H1 (cell line): ENCODE measurements around the gene ANK2. TPM values are rescaled to one million over a fixed set of nuclear protein-coding genes. Genes with fewer than 3 reads are reported as not detected.

ENCODE experiments used
- CTCF ChIA-PET: fragments of 300-600 bp; sonication (Branson Sonifier 250); formaldehyde crosslinking; loops from one replicate; lab custom pipeline; 2021; ENCODE audit not compliant: partially characterized antibody; lab: Charles Lee
- POLR2A ChIA-PET: fragments of 300-600 bp; sonication (Branson Sonifier 250); formaldehyde crosslinking; loops from one replicate; lab custom pipeline; 2021; ENCODE audit warnings: inconsistent platforms; ENCODE audit not compliant: partially characterized antibody; lab: Charles Lee
- DNase-seq, 2 experiments: peaks; one replicate each; pipeline versions ENCODE4 v3.0.0 to v3.0.0-alpha.2; 2010 to 2022; ENCODE audit warnings: low spot score in 2 of 2, low read depth in 1 of 2, mixed read lengths in 1 of 2
- FAIRE-seq: peaks from 2 replicates; lab custom pipeline; 2011; peaks lifted over from hg19 to GRCh38; lab: Jason Lieb, UNC
- H2AFZ ChIP-seq: 2 replicates; pipeline ENCODE4 v1.8.1; 2012; ENCODE audit warnings: low read length, inconsistent platforms
- H2AK5ac ChIP-seq: 2 replicates; pipeline ENCODE4 v1.6.1; 2013; ENCODE audit warnings: low read depth, low read length
- H2BK120ac ChIP-seq: replicated peaks from 2 replicates; pipeline ENCODE3; 2013; ENCODE audit warnings: low read depth, low read length, inconsistent platforms
- H2BK12ac ChIP-seq: 2 replicates; pipeline ENCODE4 v1.6.1; 2013; ENCODE audit warnings: low read depth, low read length
- H2BK15ac ChIP-seq: 2 replicates; pipeline ENCODE4 v1.6.1; 2013; ENCODE audit warnings: low read length
- H2BK20ac ChIP-seq: 2 replicates; pipeline ENCODE4 v1.6.1; 2013; ENCODE audit warnings: low read length
- H2BK5ac ChIP-seq: 2 replicates; pipeline ENCODE4 v1.6.1; 2013; ENCODE audit warnings: low read depth, low read length
- H3K14ac ChIP-seq: 2 replicates; pipeline ENCODE4 v1.6.1; 2013; ENCODE audit warnings: inconsistent platforms; ENCODE audit not compliant: insufficient read length
- H3K18ac ChIP-seq: 2 replicates; pipeline ENCODE4 v1.6.1; 2013; ENCODE audit warnings: low read length; ENCODE audit errors: extremely low read depth
- H3K23ac ChIP-seq: 2 replicates; pipeline ENCODE4 v1.6.1; 2013; ENCODE audit warnings: inconsistent platforms; ENCODE audit not compliant: insufficient read length
- H3K23me2 ChIP-seq: 2 replicates; pipeline ENCODE4 v1.6.1; 2013; ENCODE audit warnings: low read depth, low read length
- H3K27ac ChIP-seq: 2 replicates; pipeline ENCODE4 v1.6.1; 2011; ENCODE audit warnings: low read depth, low read length, inconsistent platforms
- H3K27me3 ChIP-seq, 4 experiments: replicated peaks in 1 of 4; 1 replicate in 1 of 4; 2 replicates in 3 of 4; pipeline versions ENCODE4 v1.6.1 to v1.8.1; 2011 to 2013; ENCODE audit warnings: low read length in 3 of 4, mild to moderate bottlenecking in 3 of 4, inconsistent platforms in 2 of 4, mixed read lengths in 2 of 4, moderate library complexity in 1 of 4; ENCODE audit not compliant: control insufficient read depth in 3 of 4, insufficient read depth in 3 of 4; ENCODE audit errors: extremely low read depth in 1 of 4
- H3K36me3 ChIP-seq, 4 experiments: 2 replicates each; pipeline versions ENCODE4 v1.6.1 to v1.8.1; 2011 to 2013; ENCODE audit warnings: mild to moderate bottlenecking in 4 of 4, low read length in 3 of 4, moderate library complexity in 2 of 4, control low read depth in 1 of 4, inconsistent platforms in 1 of 4; ENCODE audit not compliant: insufficient read depth in 4 of 4, control insufficient read depth in 2 of 4
- H3K4ac ChIP-seq: replicated peaks from 2 replicates; pipeline ENCODE3; 2013; ENCODE audit warnings: low read length, low read depth, mixed read lengths, inconsistent platforms; ENCODE audit not compliant: insufficient read length
- H3K4me1 ChIP-seq, 4 experiments: replicated peaks in 1 of 4; 1 replicate in 1 of 4; 2 replicates in 3 of 4; pipeline versions ENCODE4 v1.6.1 to v1.8.1; 2011 to 2013; ENCODE audit warnings: low read length in 3 of 4, inconsistent platforms in 2 of 4, mixed read lengths in 1 of 4; ENCODE audit not compliant: insufficient read depth in 4 of 4, control insufficient read depth in 3 of 4
- H3K4me2 ChIP-seq, 2 experiments: 2 replicates each; pipeline versions ENCODE4 v1.6.1 to v1.8.1; 2011 to 2013; ENCODE audit warnings: low read depth in 2 of 2, low read length in 2 of 2, control low read depth in 1 of 2, inconsistent platforms in 1 of 2, mild to moderate bottlenecking in 1 of 2; ENCODE audit not compliant: insufficient read depth in 1 of 2
- H3K4me3 ChIP-seq, 4 experiments: fragments of 200-600, 300-600 bp in 1 of 4; sonication (generic), shearing (Covaris generic), sonication (Bioruptor Twin) in 1 of 4; 2 replicates each; pipeline versions ENCODE4 v1.5.1 to v1.8.1; 2011 to 2016; ENCODE audit warnings: low read length in 4 of 4, low read depth in 3 of 4, control low read depth in 2 of 4, inconsistent platforms in 2 of 4, mild to moderate bottlenecking in 2 of 4, mixed read lengths in 1 of 4, moderate library complexity in 1 of 4; ENCODE audit not compliant: insufficient read depth in 2 of 4; ENCODE audit errors: extremely low read depth in 1 of 4
- H3K56ac ChIP-seq: replicated peaks from 2 replicates; pipeline ENCODE3; 2013; ENCODE audit warnings: low read depth, mild to moderate bottlenecking, mixed read lengths, low read length, inconsistent platforms; ENCODE audit not compliant: insufficient read length
- H3K79me1 ChIP-seq: 2 replicates; pipeline ENCODE4 v1.6.1; 2013; ENCODE audit warnings: low read depth, low read length, control low read depth
- H3K79me2 ChIP-seq, 2 experiments: 2 replicates each; pipeline versions ENCODE4 v1.6.1 to v1.8.1; 2012 to 2013; ENCODE audit warnings: low read length in 2 of 2, mild to moderate bottlenecking in 2 of 2, inconsistent platforms in 1 of 2; ENCODE audit not compliant: insufficient read depth in 2 of 2, control insufficient read depth in 1 of 2
- H3K9ac ChIP-seq, 4 experiments: replicated peaks in 1 of 4; 1 replicate in 1 of 4; 2 replicates in 3 of 4; pipeline versions ENCODE4 v1.6.1 to v1.8.1; 2011 to 2013; ENCODE audit warnings: low read depth in 3 of 4, low read length in 3 of 4, control low read depth in 2 of 4, mild to moderate bottlenecking in 2 of 4, moderate library complexity in 2 of 4, inconsistent platforms in 1 of 4; ENCODE audit errors: extremely low read depth in 1 of 4
- H3K9me3 ChIP-seq, 2 experiments: 2 replicates each; pipeline versions ENCODE4 v1.6.1 to v1.8.1; 2012 to 2013; ENCODE audit warnings: mild to moderate bottlenecking in 2 of 2, moderate library complexity in 2 of 2, control low read depth in 1 of 2, inconsistent platforms in 1 of 2, low read depth in 1 of 2, low read length in 1 of 2, mixed read lengths in 1 of 2; ENCODE audit not compliant: insufficient read depth in 2 of 2
- H4K20me1 ChIP-seq, 2 experiments: replicated peaks in 1 of 2; 2 replicates each; pipeline versions ENCODE3 to v1.8.1; 2011 to 2013; ENCODE audit warnings: inconsistent platforms in 2 of 2, low read length in 2 of 2, mild to moderate bottlenecking in 1 of 2; ENCODE audit not compliant: insufficient read depth in 2 of 2, control insufficient read depth in 1 of 2
- H4K5ac ChIP-seq: 2 replicates; pipeline ENCODE4 v1.6.1; 2013; ENCODE audit warnings: low read length, low read depth, mixed read lengths, inconsistent platforms; ENCODE audit not compliant: insufficient read length
- H4K8ac ChIP-seq: 2 replicates; pipeline ENCODE4 v1.8.0; 2013; ENCODE audit warnings: mild to moderate bottlenecking, moderate library complexity, low read length, inconsistent platforms; ENCODE audit not compliant: insufficient read depth; ENCODE audit errors: extremely low read depth
- H4K91ac ChIP-seq: replicated peaks from 2 replicates; pipeline ENCODE3; 2013; ENCODE audit warnings: low read length, mixed read lengths, inconsistent platforms; ENCODE audit not compliant: insufficient read length
- BACH1 ChIP-seq: IDR thresholded peaks from 2 replicates; pipeline ENCODE4 v1.6.1; 2012; ENCODE audit warnings: low read length, improper control_type of control experiment
- BCL11A ChIP-seq, 2 experiments: IDR thresholded peaks; one replicate each; pipeline ENCODE4 v1.6.1; 2011; ENCODE audit warnings: low read depth in 2 of 2, low read length in 2 of 2, mild to moderate bottlenecking in 2 of 2
- EGR1 ChIP-seq: IDR thresholded peaks from 2 replicates; pipeline ENCODE4 v1.6.1; 2011; ENCODE audit warnings: low read depth, low read length, borderline replicate concordance
- KDM1A ChIP-seq: fragments of 200-600, 300-600 bp; sonication (generic); IDR thresholded peaks from 2 replicates; pipeline ENCODE4 v1.7.1; 2016; ENCODE audit warnings: mild to moderate bottlenecking, low read length, borderline replicate concordance
- MAX ChIP-seq: IDR thresholded peaks from 2 replicates; pipeline ENCODE4 v1.6.1; 2012; ENCODE audit warnings: inconsistent platforms
- NANOG ChIP-seq: IDR thresholded peaks from 2 replicates; pipeline ENCODE4 v1.6.1; 2011; ENCODE audit warnings: low read length, low read depth, mild to moderate bottlenecking, inconsistent platforms; ENCODE audit not compliant: insufficient read depth, poor library complexity, severe bottlenecking
- NRF1 ChIP-seq: IDR thresholded peaks from 2 replicates; pipeline ENCODE4 v1.6.1; 2011; ENCODE audit warnings: mild to moderate bottlenecking, low read depth, low read length, improper control_type of control experiment
- RAD21 ChIP-seq, 2 experiments: IDR thresholded peaks in 1 of 2; conservative IDR thresholded peaks in 1 of 2; 2 replicates each; pipeline ENCODE4 v1.6.1; 2011; ENCODE audit warnings: low read depth in 2 of 2, low read length in 2 of 2, improper control_type of control experiment in 1 of 2, inconsistent platforms in 1 of 2, mild to moderate bottlenecking in 1 of 2, moderate library complexity in 1 of 2
- RXRA ChIP-seq: IDR thresholded peaks from 2 replicates; pipeline ENCODE4 v1.6.1; 2011; ENCODE audit warnings: low read depth, mild to moderate bottlenecking, low read length, moderate library complexity; ENCODE audit not compliant: insufficient read depth
- SIN3A ChIP-seq, 2 experiments: IDR thresholded peaks in 1 of 2; conservative IDR thresholded peaks in 1 of 2; 2 replicates each; pipeline ENCODE4 v1.6.1; 2011 to 2012; ENCODE audit warnings: low read length in 2 of 2, improper control_type of control experiment in 1 of 2, low read depth in 1 of 2, mild to moderate bottlenecking in 1 of 2
- SIRT6 ChIP-seq: IDR thresholded peaks from one replicate; pipeline ENCODE4 v1.7.1; 2012; ENCODE audit warnings: low read length, inconsistent platforms
- SIX5 ChIP-seq: IDR thresholded peaks from 2 replicates; pipeline ENCODE4 v1.6.1; 2011; ENCODE audit warnings: mild to moderate bottlenecking, low read depth, low read length
- TAF7 ChIP-seq: optimal IDR thresholded peaks from 2 replicates; pipeline ENCODE3; 2011; ENCODE audit warnings: low read depth, mild to moderate bottlenecking, inconsistent platforms, low read length, moderate library complexity, borderline replicate concordance
- WGBS, 2 experiments: shearing (Covaris generic) in 1 of 2; methylation state at CpG; one replicate each; pipeline versions ENCODE4 v1.1.6 to v1.1.7; 2013 to 2015; ENCODE audit warnings: low lambda C conversion rate in 2 of 2, mixed read lengths in 2 of 2, inconsistent platforms in 1 of 2, low coverage in 1 of 2, missing lambda C conversion rate in 1 of 2; ENCODE audit not compliant: insufficient replicate concordance in 2 of 2, insufficient coverage in 1 of 2, insufficient read length in 1 of 2; ENCODE audit errors: extremely low coverage in 1 of 2, missing lambda C conversion rate in 1 of 2; 5-methylcytosine and 5-hydroxymethylcytosine counted together
- polyA plus RNA-seq, 7 experiments: library from polyadenylated mRNA; depleted of rRNA in 3 of 7; stranded (reverse) in 5 of 7; unstranded in 2 of 7; fragments of >200 nt in 5 of 7; fragments of 200-250 nt in 2 of 7; gene quantifications; 1 replicate in 5 of 7; 2 replicates in 1 of 7; 4 replicates in 1 of 7; pipeline versions ENCODE4 v1.2.1 to v1.2.3, GENCODE V29; 2011 to 2013; ENCODE audit warnings: missing spikeins in 2 of 7, mixed read lengths in 2 of 7
- total RNA-seq: library from RNA; stranded (reverse); fragmentation: NEBNext Ultra II Directional; extraction: Animal tissue kit (Norgen Biotek cat#: 25700); gene quantifications from 2 replicates; pipeline ENCODE4 v1.2.1, GENCODE V29; 2021

The ANK2 gene
- total and polyA plus RNA-seq, 2 of the 8 experiments (the other 6 are each of a cell fraction or from before 2014, with no cell fraction given): 14.2 to 35.1 TPM

GRCh38 chr4:113339430-113339813, 290.0 kb downstream of the ANK2 start:
- H3K79me1 ChIP-seq: no peaks in the 10 kb centered on the region
- H4K91ac ChIP-seq: no peak overlapping the region
- H3K4me3 ChIP-seq: no peak overlapping the region
- ChIA-PET CTCF (interaction anchor here (1.0 kb wide), 1 partner anchor 12 kb away, joined by 3 read pairs; no protein-coding TSS in a partner anchor), POLR2A (no interaction called here)
- no peak overlapping the region for H3K18ac ChIP-seq
- no peak overlapping the region for H3K4ac ChIP-seq
- no peak for FAIRE-seq
- no peak overlapping the region for H2BK20ac ChIP-seq
- no peak overlapping the region for H3K14ac ChIP-seq
- H4K20me1 ChIP-seq: no peaks in the 10 kb centered on the region
- no peaks in the 10 kb centered on the region for H3K9me3 ChIP-seq
- no peak overlapping the region for H2BK15ac ChIP-seq
- H2BK120ac ChIP-seq: no peak overlapping the region
- H3K4me2 ChIP-seq: no peak overlapping the region
- H3K4me1 ChIP-seq: no peaks in the 10 kb centered on the region
- H4K5ac ChIP-seq: no peak overlapping the region
- H3K23ac ChIP-seq: no peak overlapping the region
- no peak overlapping the region for H3K27ac ChIP-seq
- no peaks in the 10 kb centered on the region; the same call in 1 of the 2 replicates for H3K23me2 ChIP-seq
- no peaks in the 10 kb centered on the region for H3K79me2 ChIP-seq
- no peak overlapping the region for H3K56ac ChIP-seq
- H3K36me3 ChIP-seq: peaks cover 3 to 67% (median 25%) of the 10 kb centered on the region in 4 experiments; a peak in 5 of 8 replicates
- no peak for DNase-seq
- no peak overlapping the region for H3K9ac ChIP-seq
- no peak overlapping the region for H4K8ac ChIP-seq
- H2BK12ac ChIP-seq: no peak overlapping the region
- no peak overlapping the region for H2BK5ac ChIP-seq
- WGBS, 2 experiments: 94% methylated on average over 4 of the region's 4 CpGs; no CpG with 5 or more reads in 1 of the 2 experiments
- no peaks in the 10 kb centered on the region for H3K27me3 ChIP-seq
- TF ChIP-seq MAX: no peak
- TF ChIP-seq NANOG: no peak
- no peak for TF ChIP-seq BCL11A (IDR thresholded peaks at IDR 0.05; ENCODE audit: low read depth in 2 of 2, low read length in 2 of 2)
- no peak for TF ChIP-seq SIX5
- no peak for TF ChIP-seq BACH1
- TF ChIP-seq NRF1: no peak
- TF ChIP-seq RAD21 (IDR thresholded peaks at IDR 0.05 in 1 of 2, conservative IDR thresholded peaks at IDR 0.05 in 1 of 2; ENCODE audit: low read depth in 2 of 2, low read length in 2 of 2): no peak
- TF ChIP-seq RXRA: no peak
- TF ChIP-seq TAF7: no peak
- no peak for TF ChIP-seq SIRT6
- TF ChIP-seq KDM1A: no peak
- no peak for TF ChIP-seq EGR1
- TF ChIP-seq SIN3A (conservative IDR thresholded peaks at IDR 0.05 in 1 of 2, IDR thresholded peaks at IDR 0.05 in 1 of 2; ENCODE audit: low read depth in 1 of 2, low read length in 2 of 2): no peak
- TF ChIP-seq, all 59 proteins: peak for 0
- no peak overlapping the region for H2AK5ac ChIP-seq
- H2AFZ ChIP-seq: no peak overlapping the region
